Head of caudate nucleus (tissue), 42 donors: ENCODE data around the gene TARS3.

Source experiments
- DNase-seq, 42 donors: peaks; one replicate each; pipeline versions ENCODE4 v3.0.0 to v3.0.0-alpha.2; 2020 to 2021; ENCODE audit warnings: mixed read lengths in 7 of 42
- intact Hi-C: fragments of 100-400 bp; cut with DNase I; formaldehyde crosslinking; loops from one replicate; pipeline ENCODE4 v1.15.0; 2022

Gene TARS3

DNA sequence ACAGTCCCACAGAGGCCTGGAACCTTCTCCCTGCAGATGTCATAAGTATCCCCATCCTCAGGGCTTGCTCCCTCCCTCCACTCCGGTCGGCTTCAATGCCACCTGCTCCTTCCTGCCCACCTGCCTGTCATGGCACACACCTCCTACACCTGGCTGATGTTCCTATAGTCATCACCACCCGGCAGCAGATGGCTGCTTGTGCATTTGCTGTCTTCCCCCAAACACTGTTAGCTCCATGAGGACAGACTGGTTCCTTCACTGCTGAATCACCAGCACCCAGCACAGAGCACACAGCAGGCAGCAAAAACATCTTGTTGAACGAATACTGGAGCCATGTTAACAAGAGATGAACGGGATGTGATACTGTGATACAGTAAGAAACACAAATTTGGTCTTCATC is 14.8 kb downstream of the TARS3 start:
- DNase-seq: peak in 26 of 42 donors; percentile 18 to 73 (median 46)
- intact Hi-C loops: no loop called here

DNA sequence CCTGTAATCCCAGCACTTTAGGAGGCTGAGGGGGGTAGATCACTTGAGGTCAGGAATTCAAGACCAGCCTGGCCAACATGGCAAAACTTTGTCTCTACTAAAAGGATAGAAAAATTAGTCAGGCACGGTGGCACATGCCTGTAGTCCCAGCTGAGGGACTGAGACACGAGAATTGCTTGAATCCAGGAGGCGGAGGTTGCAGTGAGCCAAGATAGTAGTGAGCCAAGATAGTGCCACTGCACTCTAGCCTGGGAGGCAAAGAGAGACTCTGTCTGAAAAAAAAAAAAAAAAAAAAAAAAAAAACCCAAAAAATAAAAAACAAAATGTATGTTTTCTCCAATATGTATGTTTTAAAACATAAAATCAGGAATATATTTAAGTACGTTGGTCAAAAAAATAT is 16.3 kb downstream of the TARS3 start:
- DNase-seq: no peak
- intact Hi-C loops: no loop called here

DNA sequence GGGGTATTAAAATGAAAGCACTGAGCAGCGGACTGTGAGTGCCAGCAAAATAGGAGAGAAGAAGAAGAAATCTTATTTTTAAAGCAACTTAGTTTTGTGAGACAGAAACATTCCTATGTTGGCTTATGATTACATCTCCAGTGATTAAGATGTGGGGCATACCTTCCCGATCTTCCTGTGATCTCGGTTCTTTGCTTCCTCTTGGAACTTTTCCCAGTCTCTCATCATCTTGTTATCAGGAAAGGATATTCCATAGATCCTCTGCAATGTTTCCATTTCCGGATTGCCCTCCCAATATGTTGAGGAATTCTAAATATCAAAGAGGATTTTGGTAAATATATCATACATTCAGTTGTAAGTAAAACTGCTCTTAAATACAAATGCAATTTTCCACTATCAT is 22.2 kb downstream of the TARS3 start:
- DNase-seq: no peak
- intact Hi-C loops: no loop called here

DNA sequence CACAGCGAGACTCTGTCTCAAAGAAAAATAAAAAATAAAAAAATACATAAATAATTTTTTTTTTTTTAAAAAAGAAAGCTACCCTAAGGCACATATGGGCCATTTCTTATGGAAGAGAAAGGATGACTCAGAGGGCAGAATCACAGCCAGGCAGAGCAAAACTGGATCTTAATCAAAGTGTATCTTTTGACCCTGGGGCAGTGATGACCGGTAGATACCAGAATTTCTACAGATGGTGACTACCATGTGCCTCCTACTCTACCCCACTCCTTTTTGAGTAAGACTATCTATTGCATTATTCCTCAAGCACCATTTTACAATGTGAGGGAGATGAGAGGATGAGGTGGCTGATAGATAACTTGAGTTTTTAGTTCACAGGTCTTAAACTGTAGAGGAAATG is 26.0 kb downstream of the TARS3 start:
- DNase-seq: no peak
- intact Hi-C loops: no loop called here

DNA sequence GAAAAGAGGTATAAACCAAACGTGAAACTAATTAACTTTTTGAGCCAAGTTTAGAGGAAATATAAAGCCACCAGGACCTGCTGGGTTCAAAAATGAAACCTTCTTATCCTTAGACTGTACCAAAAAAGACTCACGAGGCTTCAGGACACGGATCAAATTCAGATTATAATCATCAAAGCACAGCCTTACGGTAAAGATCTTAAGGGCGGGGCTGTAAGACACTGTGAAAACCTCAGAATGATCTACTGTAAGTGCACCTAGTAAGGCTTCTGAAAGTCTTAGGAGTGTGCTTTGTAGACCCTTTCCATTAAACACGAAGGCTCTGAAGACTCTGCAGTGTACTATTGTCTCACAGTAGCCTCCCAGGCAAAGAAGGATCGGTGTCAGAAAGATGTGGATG is 26.8 kb downstream of the TARS3 start:
- intact Hi-C loops: no loop called here
- DNase-seq: no peak

DNA sequence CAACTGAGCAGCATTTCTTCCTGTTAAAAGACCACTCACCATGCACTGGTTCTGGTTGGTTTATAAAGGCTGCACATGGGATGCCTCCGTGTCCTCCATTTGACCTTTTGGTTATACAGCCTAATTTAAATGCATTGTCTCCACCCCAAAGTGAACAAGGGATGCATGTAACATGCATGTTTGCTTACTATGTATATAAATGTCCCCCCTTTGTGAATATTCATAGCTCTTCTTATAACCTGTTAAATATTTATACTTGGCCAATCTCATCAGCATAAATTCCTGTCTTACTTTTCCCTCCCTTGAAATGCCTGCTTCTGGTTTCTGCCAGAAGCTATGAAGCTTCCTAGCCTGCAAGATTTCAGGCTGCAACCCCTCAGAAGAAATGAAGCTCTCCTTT is 27.4 kb downstream of the TARS3 start:
- DNase-seq: no peak
- intact Hi-C loops: no loop called here

DNA sequence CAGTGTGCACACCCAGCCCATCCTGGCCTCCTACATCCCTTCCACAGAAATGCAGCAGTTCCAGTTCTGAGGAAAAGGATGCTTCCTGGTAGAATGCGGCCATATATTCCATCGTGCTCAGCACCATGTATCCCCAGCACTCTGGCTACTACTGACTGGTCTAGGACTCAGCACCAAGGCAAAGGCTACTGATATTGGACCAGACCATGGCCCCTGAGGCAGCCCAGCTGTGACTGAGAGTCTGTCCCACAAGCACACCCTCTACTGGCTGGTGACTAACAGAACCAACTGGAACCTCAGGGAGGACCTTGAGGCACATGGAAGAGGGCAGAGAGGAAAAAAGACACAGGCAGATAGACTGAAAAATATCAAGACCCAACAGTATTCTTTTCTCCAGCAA is 30.0 kb downstream of the TARS3 start:
- no peak for DNase-seq
- intact Hi-C loops: no loop called here

DNA sequence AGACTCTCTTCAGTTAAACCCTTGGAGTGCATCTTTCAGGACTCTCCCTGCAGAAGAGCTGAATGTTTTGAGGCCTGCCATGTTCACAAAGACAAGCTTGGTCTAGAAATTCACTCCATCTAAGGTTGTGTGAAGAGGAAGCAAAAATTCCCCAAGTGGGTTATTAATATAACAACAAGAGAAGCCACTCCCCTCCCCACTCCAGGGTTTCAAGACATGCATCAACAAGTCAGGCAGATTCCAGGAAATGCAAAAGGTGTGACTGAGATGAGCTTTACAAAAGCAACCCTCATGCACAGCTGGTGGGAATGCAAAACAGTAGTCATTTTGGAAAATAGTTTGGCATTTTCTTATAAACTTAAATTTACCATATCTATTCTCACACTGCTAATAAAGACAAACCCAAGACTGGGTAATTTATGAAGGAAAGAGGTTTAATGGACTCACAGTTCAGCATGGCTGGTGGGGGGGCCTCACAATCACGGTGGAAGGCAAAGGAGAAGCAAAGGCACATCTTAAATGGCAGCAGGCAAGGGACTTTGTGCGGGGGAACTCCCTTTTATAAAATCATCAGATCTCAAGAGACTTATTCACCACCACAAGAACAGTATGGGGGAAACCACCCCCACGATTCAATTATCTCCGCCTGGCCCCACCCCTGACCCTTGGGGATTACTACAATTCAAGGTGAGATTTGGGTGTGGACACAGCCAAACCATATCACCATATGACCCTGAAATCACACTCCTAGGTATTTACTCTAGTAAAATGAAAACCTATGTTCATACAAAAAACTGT is 31.3 kb downstream of the TARS3 start:
- intact Hi-C loops: no loop called here
- no peak for DNase-seq

DNA sequence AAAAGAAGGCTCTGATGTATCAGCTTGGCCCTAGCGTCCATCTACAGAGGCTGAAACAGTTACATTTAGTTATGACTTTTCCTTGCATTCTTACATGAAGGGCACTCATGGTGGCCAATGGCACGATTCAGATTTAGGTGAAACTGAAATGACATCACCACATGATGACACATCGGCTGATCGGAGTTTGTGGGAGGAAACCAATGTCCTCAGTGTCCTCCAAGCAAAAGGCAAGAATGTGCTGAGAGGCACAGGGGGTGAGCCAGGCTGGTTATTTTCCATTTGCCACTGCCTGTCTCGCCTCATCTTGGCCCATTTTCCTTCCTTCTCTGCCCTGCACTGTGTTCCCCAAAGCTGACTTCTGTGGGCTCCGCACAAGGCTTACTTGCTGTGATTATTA is 34.4 kb downstream of the TARS3 start:
- no peak for DNase-seq
- intact Hi-C loops: no loop called here

DNA sequence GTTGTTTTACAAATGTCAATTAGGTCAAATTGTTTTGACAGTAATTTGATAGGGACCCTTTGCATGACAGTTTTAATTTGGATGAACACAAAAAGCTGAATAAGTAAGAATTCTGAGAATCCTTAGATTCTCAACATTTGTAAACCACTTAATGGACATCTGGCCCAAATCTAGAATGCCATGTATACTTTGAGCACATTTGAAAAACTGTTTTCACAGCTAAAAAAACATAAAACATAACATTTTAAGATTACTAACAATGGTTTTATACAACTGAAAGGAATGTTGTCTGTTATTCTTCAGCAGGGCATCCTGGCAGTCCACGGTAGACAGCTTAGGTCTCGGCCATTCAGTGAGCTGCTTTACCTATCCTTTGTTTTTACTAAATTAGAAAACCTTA is 37.6 kb downstream of the TARS3 start:
- no peak for DNase-seq
- intact Hi-C loops: no loop called here

DNA sequence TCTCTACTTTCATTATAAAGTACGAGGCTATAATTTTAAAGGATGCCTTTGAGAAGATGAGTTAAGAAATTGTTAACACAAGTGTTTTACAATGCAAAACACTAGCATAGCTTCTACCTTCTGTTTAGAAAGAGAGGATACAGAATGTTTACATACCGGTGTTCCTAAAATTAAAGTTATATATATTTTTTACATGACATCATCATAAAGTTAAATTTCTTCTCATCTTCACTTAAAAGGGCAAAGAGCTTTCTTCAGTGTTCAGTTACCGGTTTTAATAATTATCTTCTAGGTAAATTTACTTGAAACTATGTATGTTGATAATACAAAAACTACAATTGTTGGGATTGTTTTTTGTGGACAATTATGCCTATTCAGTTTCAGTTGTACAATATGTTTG is 39.4 kb downstream of the TARS3 start:
- intact Hi-C loops: no loop called here
- no peak for DNase-seq

DNA sequence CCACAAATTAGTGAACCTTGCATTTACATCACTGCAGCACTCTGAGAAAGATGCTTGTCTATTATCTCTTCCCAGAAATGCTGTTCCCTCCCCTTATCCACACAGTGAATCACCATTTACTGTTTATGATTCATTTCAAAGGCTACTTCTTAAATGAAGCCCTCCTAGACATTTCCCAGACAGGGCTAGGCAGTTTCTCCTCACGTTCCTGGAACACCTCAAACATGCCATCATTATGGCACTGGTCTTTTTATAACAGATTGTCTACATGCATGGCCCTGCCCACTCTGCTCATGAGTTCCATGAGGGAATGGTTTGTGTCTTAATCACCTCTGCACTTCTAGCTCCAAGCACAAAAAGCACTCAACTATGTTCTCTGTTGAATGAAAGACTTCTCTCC is 39.9 kb downstream of the TARS3 start:
- intact Hi-C loops: no loop called here
- no peak for DNase-seq

DNA sequence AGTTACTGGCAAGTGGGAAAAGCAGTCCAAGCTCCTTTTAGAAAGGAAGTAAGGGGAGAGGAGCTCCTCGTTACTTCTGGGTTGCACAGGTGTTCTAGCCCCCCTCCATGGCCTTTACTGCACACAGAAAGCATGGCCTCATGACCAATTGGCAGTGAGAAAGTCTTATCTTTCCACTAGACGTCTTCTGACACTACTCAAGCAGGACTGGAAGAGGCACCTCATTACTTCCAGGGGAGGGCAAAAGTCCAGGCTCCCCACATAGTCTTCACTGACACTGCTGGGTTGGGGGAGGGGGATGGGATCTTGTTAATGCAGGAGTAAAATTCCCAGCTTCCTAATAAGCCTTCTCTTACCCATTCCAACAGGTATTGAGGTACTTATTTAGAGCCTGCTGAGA is 44.5 kb downstream of the TARS3 start:
- DNase-seq: no peak
- intact Hi-C loops: no loop called here

DNA sequence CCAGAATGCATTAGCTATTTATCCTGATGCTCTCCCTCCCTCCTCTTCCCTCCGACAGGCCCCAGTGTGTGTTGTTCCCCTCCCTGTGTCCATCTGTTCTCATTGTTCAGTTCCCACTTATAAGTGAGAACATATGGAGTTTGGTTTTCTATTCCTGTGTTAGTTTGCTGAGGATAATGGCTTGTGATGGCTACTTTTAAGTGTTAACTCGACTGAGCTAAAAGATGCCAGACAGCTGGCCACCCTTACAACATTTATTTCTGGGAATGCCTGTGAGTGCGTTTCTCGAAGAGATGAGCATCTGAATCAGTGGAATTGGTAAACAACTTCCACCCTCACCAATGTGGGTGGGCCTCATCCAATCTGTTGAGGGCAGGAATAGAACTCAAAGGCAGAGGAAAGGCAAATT is 47.3 kb downstream of the TARS3 start:
- intact Hi-C loops: no loop called here
- no peak for DNase-seq

DNA sequence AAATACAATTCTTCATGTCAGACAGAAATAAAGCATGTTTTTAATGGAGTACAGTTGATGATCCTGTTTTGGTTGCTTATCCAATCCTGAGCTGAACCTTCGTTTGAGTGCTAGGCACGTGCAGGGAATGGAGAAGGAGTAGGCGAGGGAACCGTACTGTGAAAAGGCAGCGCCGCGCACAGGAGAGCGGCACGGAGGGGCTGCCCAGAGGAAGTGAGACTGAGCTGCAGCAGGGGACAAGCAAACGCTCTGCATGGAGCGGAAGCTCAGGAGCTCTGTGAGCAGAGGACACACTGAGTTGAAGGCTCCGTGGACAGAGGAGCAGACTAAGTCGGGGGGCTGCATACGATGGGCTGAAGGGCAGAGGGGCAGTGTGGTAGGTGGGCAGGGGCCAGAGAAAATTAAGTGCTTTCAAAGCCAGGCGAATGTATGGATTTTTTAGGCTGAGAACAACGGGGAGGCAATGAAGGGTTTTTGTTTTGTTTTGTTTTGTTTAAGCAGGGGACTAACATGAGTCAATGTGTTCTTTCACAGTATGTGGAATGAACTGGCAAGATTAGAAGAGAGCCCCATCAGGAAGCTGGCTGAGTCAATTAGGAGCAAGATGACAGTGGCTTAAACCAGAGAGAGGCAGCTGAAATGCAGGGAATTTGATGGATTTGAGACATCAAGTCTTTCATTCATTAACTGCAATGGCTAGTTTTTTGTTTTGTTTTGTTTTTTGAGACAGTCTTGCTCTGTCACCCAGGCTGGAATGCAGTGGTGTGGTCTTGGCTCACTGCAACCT is 48.3 kb downstream of the TARS3 start:
- intact Hi-C loops: no loop called here

DNA sequence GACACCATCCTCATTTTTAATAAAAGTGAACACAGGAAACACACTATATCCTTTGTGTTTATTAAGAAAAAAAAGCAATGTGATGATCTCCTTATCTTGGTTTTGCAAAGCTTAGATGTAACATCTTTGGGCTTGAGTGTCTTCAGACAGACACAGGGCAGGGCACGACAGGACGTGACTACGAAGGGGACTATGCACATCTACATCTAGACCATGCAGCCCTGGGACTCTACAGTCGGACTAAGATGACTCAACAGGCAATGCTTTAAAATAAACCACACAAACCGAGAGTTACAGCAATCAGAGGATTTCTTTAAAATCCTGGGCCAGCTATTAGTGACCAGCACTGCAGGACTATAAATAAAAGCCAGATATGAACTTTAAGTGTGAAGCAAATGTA is 49.3 kb downstream of the TARS3 start:
- intact Hi-C loops: no loop called here

More for the DNA sequence above, 48.3 kb downstream of the TARS3 start:
- DNase-seq: peak in 8 of 42 donors; percentile 6 to 67 (median 22)

DNA sequence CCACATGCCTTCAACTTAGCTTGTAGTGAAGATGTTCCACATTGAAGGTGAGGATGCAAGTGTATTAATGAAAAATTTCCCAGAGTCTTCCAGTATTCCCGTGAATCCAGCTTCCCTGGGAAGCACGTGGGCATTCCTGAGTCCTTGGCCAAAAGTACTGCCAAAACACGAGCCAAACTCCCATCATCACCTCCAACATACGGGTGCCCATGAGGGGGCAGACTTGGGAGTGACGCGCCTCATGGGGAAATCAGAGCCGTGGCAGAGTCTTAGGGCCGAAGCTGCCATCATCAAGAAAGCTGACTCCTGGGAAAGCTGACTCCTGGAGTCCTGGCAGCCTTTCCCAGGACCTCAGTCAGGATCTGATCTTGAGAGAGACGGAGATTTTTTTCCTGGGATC is 52.0 kb downstream of the TARS3 start:
- no peak for DNase-seq
- intact Hi-C loops: no loop called here

More for the DNA sequence above, 49.3 kb downstream of the TARS3 start:
- no peak for DNase-seq

DNA sequence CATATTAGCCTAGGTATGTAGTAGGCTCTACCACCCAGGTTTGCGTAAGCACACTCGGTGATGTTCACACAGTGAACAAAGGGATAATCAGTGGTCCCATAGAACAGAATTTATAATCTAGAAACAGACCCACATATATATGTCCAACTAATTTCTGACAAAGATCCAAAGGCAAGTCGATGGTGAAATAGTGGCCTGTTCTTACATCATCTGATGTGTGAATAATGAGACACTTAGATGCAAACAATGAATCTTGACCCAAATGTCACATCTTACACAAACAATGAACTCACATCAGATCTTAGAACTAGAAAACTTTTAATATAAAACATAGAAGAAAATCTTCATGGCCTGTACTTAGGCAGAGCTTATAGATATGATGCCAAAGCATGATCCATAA is 54.5 kb downstream of the TARS3 start:
- intact Hi-C loops: no loop called here
- DNase-seq: no peak

DNA sequence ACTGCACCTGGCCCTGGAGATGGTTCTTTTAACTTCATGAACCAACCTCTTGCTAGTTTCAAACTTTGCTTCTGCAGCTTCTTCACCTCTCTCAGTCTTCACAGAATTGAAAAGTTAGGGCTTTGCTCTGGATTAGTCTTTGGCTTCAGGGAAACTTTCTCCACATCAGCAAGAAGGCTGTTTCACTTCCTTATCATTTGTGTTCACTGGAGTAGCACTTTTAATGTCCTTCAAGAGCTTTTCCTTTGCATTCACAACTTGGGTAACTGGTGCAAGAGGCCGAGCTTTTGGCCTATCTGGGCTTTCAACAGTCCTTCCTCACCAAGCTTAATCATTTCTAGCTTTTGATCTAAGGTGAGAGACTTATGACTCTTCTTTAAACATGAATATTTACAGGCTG is 56.4 kb downstream of the TARS3 start:
- no peak for DNase-seq
- intact Hi-C loops: no loop called here

DNA sequence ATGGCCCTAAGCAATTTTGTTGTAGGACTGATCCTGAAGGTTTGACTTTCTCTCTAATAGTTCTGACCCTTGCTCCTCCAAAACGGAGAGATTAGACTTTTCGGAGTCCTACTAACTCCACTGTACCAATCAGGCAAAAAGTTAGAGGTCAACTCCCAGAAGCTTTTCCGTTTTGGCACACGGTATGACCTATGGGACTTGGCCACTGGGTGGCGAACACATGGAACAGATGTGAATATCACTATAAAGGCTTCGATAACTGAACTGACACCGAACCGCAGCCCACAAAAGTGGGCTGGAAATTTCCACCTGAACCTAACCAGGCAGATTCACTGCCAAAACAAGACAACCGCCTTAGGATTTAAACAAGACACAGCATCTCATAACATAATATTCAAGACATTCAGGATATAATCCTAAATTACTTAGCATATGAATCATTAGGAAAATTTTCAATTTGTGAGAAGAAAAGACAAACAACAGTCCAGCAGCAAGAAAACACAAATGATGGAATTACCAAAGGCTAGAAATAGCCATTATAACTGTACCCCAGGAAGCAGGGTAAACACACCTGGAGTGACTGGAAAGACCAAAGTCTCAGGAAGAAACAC is 59.9 kb downstream of the TARS3 start:
- intact Hi-C loops: no loop called here
- peak in 15 of 42 donors; percentile 20 to 78 (median 41) for DNase-seq
